Fibroblast of the conjunctiva (primary cell): ENCODE measurements around the gene KRTAP6-1.

Experiments
- DNase-seq: peaks from one replicate; pipeline ENCODE4 v3.0.0-alpha.2; 2010; ENCODE audit warnings: low read depth

The KRTAP6-1 gene, protein sequence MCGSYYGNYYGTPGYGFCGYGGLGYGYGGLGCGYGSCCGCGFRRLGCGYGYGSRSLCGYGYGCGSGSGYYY

GRCh38 chr21:30613836-30614235, at the start of gene KRTAP6-1:
TSS of gene KRTAP6-1 (minus strand) at chr21:30613930. CDS start at chr21:30613904, 26 bp downstream.
- no peak for DNase-seq

DNA sequence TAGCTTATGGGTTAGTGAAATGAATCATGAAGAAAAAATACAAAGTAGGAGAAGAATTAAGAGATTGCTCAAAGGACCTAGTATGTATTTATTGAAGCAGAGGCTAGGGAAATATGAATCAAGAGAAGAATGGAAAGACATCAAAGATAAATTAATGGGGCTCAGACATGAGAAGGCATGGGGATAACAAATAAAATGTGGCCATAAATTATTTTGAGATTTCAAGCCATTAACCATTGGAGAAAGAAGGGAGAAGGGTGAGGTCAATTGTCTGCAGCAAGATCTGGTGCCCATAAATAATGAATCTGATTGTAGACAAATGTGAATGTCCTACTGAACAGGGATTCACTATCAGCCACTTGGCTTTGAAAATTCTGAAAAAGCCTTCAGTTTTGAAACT, 39.2 kb upstream of the KRTAP6-1 start:
- DNase-seq, result no peak

DNA sequence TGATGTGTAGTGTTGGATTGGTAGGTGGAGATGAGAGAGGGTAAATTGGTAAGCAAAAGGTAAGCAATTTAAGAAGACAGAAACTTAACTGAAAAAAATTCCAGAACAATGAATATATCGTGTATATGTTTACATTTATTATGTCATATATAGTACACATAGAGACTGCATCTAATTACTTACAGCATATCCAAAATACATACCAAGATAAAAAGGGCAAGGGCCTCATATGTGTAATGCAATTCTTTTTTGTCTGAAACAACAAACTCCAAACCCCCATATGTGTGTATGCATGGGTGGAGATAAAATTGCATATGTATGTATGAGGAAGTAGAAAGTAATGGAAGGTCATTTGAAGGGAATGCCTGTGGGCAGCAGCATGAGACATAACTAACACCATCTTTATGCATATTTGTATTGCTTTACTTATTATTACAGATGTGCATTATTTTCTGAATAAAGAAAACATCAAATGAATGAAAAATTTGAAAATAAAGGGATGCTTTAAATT, 33.2 kb upstream of the KRTAP6-1 start:
- no peak for DNase-seq

- DNase-seq, result no peak
These were observed 28.8 kb upstream of the KRTAP6-1 start, which contains the start of gene KRTAP20-3 for GRCh38 chr21:30642564-30642963. TSS of gene KRTAP20-3 (plus strand) at chr21:30642864.

DNA sequence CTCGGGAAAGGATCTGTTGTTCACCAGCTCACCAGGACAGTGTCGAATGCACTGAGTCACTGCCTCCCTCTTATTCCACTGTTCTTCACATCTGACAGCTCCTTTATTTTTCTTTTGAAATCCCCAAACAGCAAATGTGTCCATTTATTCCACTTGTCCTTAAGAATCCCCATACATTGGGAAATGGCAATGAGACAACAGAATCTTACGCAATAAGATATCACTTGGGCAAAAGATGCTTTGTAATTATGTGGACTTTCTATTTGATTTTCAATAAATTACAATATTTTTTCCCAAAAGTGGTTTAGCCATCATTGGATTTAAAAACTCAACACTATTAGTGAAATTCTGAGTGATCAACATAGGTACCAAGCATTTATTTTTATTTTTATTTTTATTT, 25.0 kb upstream of the KRTAP6-1 start:
- DNase-seq, result no peak

- no peak for DNase-seq
These were observed 21.2 kb upstream of the KRTAP6-1 start, which contains the start of gene KRTAP20-2 for GRCh38 chr21:30634906-30635305. TSS of gene KRTAP20-2 (plus strand) at chr21:30635206. CDS start at chr21:30635264, 58 bp downstream.

DNA sequence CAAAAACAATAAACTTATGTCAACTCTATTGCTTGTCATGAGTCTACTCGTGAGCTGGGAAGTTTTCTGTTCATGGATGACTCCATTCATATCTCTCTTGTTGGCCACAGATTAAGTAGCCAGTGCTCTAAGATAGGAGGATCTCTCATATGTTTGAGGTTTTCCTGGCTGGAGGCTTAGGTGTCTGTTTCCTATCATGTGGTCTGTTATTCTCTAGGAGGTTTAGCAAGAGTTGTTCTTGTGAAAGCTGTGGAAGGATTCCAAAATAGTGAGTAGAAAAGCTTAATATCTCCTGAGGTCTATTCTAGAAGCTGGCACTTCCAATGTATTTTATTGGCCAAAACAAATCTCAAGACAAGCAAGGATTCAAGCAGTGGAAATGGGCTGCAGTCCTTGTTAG, 15.5 kb upstream of the KRTAP6-1 start:
- DNase-seq, result no peak

- DNase-seq, result no peak
These were observed 14.4 kb upstream of the KRTAP6-1 start for GRCh38 chr21:30628109-30628508.

GRCh38 chr21:30625449-30626165, 11.9 kb upstream of the KRTAP6-1 start:
- DNase-seq, result no peak

GRCh38 chr21:30623362-30623761, 9.6 kb upstream of the KRTAP6-1 start:
- no peak for DNase-seq

DNA sequence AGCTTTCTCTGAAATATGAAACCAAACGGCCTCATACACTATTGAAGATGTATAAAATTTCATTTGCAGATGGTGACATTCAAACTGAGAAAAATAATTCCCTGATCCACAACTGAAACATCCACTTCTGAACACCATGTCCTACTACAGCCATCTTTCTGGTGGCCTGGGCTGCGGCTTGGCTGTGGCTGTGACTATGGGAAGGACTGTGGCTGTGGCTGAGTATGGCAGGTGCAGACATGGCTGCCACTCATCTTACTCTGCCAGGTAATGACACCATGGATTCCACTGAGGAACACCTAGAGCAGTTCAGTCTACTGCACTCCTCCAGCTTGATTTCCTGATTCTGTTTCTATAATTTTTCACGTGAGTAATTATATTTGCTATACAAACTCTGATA, 6.8 kb upstream of the KRTAP6-1 start, which contains the start of gene KRTAP20-4:
KRTAP20-4 (plus strand) TSS at position 106 of the 400 bp plus-strand sequence.
- DNase-seq, result no peak

GRCh38 chr21:30620080-30620479, 6.3 kb upstream of the KRTAP6-1 start:
- no peak for DNase-seq

- DNase-seq, result no peak
These were observed 2.4 kb upstream of the KRTAP6-1 start, which contains the start of gene KRTAP20-1 for GRCh38 chr21:30616125-30616524. TSS of gene KRTAP20-1 (plus strand) at chr21:30616425. CDS start at chr21:30616455, 30 bp downstream.

DNA sequence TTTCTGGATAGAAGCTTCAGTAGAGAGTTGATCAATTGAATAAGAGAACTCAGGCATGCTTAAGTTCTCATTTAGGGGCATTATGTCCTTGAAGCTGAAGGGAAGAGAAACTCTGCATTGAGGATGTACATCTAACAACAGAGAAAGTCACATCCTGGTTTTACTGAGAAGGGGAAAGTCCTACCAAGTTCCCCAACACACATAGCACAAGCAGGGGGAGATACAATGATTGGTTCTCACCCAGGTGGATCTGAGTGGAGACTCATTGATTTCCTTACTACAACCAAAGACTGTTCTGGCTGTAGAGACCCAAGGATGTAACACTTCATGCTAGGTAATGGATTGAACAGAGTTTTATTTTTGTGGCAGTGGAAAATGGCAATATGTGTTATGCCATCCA, 1.5 kb upstream of the KRTAP6-1 start:
- no peak for DNase-seq

DNA sequence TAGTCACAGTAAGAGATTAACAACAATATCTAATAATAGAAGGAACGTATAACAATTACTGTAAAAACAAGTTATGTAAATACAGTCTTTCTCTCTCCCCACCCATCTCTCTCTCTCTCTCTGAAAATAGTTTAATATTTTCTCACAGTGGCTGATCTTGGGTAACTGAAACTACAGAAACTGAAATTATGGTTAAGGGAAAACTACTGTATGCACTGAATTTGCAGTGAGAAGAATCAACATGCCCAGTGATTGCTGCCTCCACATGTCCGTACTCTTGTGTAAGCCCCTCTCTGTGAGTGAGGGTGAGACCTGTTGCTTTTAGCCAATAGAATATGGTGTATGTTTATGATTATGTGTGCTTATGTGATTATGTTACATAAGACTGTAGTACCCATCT, 1.6 kb downstream of the KRTAP6-1 start:
- DNase-seq, result no peak

DNA sequence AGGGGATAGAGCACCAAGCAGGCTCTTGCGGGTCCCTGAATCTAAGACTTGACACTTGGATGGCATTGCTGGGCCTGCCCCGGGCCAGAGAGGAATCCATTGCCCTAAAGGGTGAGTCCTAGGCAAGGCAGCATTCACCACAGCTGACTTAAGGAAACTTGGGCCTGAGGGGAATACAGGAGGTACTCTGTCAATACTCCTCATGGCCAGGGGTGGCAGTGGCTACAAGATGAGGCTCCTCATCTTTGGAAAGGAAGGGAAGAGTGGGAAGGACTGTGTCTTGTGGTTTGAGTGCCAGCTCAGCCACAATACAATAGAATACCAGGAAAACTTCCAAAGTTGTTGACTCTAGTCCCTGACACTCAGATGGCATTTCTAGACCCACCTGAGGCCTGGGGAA, 7.8 kb downstream of the KRTAP6-1 start:
- DNase-seq, result no peak

GRCh38 chr21:30600787-30601186, 12.9 kb downstream of the KRTAP6-1 start, which contains the start of gene KRTAP22-1:
TSS of gene KRTAP22-1 (plus strand) at chr21:30601087.
- DNase-seq, result no peak

DNA sequence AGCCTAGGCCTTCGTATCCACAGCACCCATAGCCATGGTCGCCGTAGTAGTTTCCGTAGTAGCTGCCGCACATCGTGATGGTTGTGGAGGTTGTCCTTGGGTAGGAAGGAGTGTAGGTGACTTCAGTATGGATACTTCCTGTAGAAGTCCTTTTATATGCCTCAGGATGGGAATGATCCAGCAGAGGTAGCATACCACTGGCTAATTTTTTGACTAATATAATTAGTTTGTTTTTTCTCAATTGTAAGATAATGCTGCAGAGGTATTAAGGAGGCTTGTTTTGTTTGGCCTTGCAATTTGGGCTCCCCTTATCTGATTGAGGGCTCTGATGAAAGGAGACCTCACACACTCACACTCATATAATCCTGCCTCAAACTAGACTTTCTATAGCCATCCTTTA, 14.9 kb downstream of the KRTAP6-1 start, which contains the start of gene KRTAP6-2:
KRTAP6-2 (minus strand) TSS at position 101 of the 400 bp plus-strand sequence; CDS start at position 73, 28 bp downstream.
- DNase-seq, result no peak

DNA sequence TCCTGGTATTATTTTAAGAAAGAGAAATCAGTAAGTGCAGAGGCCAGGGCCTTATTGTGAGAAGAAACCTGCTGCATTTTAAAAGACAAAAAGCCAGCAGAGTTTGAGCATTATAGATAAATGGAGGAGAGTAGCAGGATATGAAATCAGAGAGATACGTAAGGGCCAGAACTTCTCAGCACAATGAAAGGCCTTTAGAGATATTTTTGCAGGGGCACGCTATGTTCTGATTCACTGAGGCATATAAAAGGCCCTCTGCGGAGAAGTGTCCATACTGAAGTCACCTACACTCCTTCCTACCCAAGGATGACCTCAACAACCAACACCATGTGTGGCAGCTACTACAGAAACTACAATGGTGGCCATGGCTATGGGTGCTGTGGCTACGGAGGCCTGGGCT, 21.6 kb downstream of the KRTAP6-1 start, which contains the start of gene KRTAP6-3:
KRTAP6-3 (plus strand) TSS at position 301 of the 400 bp plus-strand sequence; CDS start at position 307, 6 bp downstream.
- DNase-seq, result no peak

DNA sequence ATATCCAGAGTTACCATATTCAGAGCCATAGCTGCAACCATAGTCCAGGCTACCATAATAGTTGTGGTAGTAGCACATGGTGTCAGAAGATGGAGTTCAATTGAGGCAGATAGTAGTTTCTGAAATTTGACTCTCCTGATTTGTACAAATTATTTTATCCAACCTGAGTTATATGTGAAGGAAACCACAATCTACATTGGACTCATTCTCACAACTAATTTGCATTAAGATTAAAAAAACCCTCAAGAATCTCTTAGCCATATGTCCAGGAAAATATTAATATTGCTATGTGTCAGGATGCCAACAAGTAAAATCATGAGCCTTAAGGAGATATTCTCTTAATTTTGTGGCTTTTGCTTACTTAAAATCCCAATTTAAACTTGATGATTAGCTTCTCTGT, 23.4 kb downstream of the KRTAP6-1 start, which contains the start of gene KRTAP22-2:
KRTAP22-2 (minus strand) TSS at position 101 of the 400 bp plus-strand sequence.
- DNase-seq, result no peak

DNA sequence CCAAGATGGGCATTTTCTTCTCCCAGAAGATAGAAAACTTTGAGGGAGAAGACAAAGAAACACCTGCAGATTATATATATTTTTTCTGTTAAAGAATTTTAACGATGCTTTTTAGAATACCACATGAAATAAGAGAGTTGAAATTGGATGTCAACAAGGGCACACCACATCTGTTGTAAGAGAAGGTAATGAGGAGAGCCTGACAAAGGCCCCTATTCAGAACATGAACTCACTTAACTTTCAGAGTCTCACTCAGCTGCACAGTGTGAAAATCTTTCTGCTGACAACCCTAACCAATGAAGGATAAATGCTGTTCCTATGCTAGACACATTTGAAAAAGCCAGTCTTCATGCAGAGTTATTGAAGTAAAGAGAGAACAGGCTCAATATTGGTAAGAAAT, 30.9 kb downstream of the KRTAP6-1 start:
- DNase-seq, result no peak

DNA sequence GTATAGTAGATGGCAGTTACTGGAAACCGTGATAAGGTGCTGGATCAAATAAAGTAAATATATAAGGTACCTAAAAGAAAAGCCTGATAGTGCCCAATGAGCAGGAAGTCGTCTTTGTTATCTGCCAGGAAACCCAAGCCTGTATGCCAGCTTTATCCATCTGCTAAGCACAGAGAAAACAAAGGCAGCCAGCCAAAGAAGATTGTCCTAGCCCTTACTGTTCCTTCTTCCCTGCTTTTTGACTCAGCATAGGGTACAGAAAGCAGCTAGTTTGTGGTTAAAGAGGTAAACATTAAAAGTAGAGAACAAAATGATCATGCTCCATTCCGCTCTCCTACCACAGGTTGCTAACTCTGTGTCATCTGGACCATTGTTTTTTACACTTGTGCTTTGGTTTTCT, 33.6 kb downstream of the KRTAP6-1 start:
- DNase-seq, result no peak

DNA sequence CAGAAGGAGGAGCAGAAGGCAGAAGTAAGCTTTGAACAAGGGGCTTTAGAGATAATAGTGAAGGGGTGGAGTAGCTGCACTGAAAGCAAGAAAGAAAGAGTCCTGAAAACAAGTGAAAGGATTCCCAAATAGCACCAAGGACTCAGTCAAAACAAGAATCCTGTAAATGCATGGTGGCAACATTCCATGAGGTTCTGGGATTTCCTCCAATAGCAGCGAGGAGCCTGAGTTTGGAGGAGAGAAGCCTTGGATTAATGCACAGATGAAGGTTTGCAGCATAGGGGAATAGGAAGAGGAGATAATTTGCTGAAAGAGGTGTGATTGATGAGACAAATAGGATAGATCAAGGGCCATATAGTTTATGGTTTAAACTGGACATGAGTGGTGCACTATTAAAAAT, 34.4 kb downstream of the KRTAP6-1 start:
- DNase-seq, result no peak
